Body of pancreas (tissue), 4 donors: ENCODE measurements around the gene NFIC. TPM values are rescaled to one million over a fixed set of nuclear protein-coding genes. Genes with fewer than 3 reads are reported as not detected.

ENCODE experiments used
- ATAC-seq: fragments of 150-250 bp; one replicate; pipeline ENCODE4 v1.9.1; 2016
- DNase-seq, 4 donors: peaks; one replicate each; pipeline ENCODE4 v3.0.0-alpha.2; 2019
- H3K27ac ChIP-seq, 4 donors: fragments of 200-600 bp; sonication (generic); 1 replicate in 3 of 4; 2 replicates in 1 of 4; pipeline versions ENCODE4 v1.5.1 to v1.6.1; 2016 to 2019; ENCODE audit warnings: mild to moderate bottlenecking in 1 of 4, mixed read lengths in 1 of 4, moderate library complexity in 1 of 4
- H3K27me3 ChIP-seq, 2 donors: fragments of 200-600 bp; sonication (generic); one replicate each; pipeline ENCODE4 v1.6.0; 2016; ENCODE audit warnings: mild to moderate bottlenecking in 1 of 2
- H3K36me3 ChIP-seq, 2 donors: fragments of 200-600 bp; sonication (generic); replicated peaks in 1 of 2; 2 replicates each; pipeline ENCODE4 v1.5.1; 2016; ENCODE audit warnings: low read depth in 2 of 2; ENCODE audit not compliant: insufficient read depth in 1 of 2
- H3K4me1 ChIP-seq: fragments of 200-600 bp; sonication (generic); one replicate; pipeline ENCODE4 v1.6.0; 2016
- H3K4me3 ChIP-seq, 2 donors: fragments of 200-600 bp; sonication (generic); 1 replicate in 1 of 2; 2 replicates in 1 of 2; pipeline ENCODE4 v1.5.1; 2016 to 2019
- H3K9me3 ChIP-seq, 3 donors: fragments of 200-600 bp; sonication (generic); 1 replicate in 2 of 3; 2 replicates in 1 of 3; pipeline ENCODE4 v1.5.1; 2016
- POLR2A ChIP-seq, 3 donors: fragments of 450-650 bp; IDR thresholded peaks; one replicate each; pipeline ENCODE4 v1.6.1; 2016; ENCODE audit warnings: antibody characterized with exemption in 3 of 3, mild to moderate bottlenecking in 2 of 3
- WGBS, 2 donors: methylation state at CpG; one replicate each; pipeline ENCODE4 v1.1.5; 2017; 5-methylcytosine and 5-hydroxymethylcytosine counted together
- intact Hi-C: fragments of 100-400 bp; cut with DNase I; formaldehyde crosslinking; loops from one replicate; pipeline ENCODE4 v1.15.1; 2023
- total RNA-seq, 2 donors: library from RNA; depleted of rRNA; stranded (reverse); fragments of >200 nt; gene quantifications; one replicate each; pipeline ENCODE4 v1.1.0, GENCODE V29; 2016
- TF ChIP-seq, protein P1 (sequence below), 7 experiments: fragments of 450-650 bp in 4 of 7; fragments of 200-600 bp in 3 of 7; sonication (generic) in 3 of 7; IDR thresholded peaks; one replicate each; pipeline ENCODE4 v1.5.1; 2016 to 2019; ENCODE audit warnings: antibody characterized with exemption in 7 of 7

NFIC gene
- total RNA-seq, 2 donors from 2014 or later = 178 to 186 TPM

DNA sequence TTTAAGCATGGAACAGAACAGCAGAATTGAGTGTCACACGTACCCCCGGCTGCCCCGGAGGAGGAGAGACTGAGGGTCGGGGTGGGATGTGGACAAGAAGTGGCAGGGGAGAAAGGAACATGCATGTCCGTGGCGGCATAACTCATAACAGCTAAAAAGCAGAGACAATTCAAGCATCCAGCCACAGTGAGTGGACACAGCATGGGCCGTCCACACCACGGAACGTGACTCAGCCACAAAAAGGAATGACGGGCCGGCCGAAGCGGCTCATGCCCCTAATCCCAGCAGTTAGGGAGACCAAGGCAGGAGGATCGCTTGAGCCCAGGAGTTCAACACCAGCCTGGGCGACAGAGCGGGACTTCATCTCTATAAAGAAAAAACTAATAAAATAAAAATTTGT, 126.5 kb downstream of the NFIC start:
- no peak overlapping the region for H3K4me3 ChIP-seq
- H3K4me1 ChIP-seq = no peaks in the 10 kb centered on the region
- ATAC-seq (no peak), DNase-seq (no peak)
- 92 to 93% methylated on average over 16 of the region's 16 CpGs for whole genome bisulfite sequencing, 2 donors
- intact Hi-C loops = no loop called here
- no peak for TF ChIP-seq POLR2A (IDR thresholded peaks at IDR 0.05)
- TF ChIP-seq, protein P1, sequence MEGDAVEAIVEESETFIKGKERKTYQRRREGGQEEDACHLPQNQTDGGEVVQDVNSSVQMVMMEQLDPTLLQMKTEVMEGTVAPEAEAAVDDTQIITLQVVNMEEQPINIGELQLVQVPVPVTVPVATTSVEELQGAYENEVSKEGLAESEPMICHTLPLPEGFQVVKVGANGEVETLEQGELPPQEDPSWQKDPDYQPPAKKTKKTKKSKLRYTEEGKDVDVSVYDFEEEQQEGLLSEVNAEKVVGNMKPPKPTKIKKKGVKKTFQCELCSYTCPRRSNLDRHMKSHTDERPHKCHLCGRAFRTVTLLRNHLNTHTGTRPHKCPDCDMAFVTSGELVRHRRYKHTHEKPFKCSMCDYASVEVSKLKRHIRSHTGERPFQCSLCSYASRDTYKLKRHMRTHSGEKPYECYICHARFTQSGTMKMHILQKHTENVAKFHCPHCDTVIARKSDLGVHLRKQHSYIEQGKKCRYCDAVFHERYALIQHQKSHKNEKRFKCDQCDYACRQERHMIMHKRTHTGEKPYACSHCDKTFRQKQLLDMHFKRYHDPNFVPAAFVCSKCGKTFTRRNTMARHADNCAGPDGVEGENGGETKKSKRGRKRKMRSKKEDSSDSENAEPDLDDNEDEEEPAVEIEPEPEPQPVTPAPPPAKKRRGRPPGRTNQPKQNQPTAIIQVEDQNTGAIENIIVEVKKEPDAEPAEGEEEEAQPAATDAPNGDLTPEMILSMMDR (IDR thresholded peaks at IDR 0.05) = no peak
- no peaks in the 10 kb centered on the region for H3K27me3 ChIP-seq
- H3K27ac ChIP-seq = no peak overlapping the region
- no peaks in the 10 kb centered on the region for H3K9me3 ChIP-seq
- H3K36me3 ChIP-seq = peaks cover 0 to 3% of the 10 kb centered on the region in 2 donors

DNA sequence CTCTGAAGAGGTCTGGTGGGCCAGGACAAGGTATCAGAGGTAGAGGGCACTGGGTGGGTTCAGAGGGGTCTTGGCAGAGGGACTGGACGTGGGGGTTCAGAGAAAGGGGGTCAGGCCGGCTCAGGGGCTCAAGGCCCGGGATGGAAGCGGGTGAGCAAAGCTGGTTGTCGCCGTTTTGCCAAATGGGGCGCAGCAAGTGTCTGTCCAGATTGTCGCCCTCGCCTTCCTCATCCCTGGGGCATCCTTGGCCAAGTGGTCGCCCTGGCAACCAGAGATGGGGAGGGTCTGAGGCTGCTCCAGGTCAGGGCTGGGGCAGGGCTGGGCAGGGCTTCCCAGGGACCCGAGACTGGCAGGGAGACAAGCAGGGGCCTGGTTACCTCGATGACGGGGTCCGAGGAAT, 127.3 kb downstream of the NFIC start:
- no peaks in the 10 kb centered on the region for H3K4me1 ChIP-seq
- no peaks in the 10 kb centered on the region for H3K27me3 ChIP-seq
- DNase-seq (no peak), ATAC-seq (no peak)
- intact Hi-C loops = no loop called here
- TF ChIP-seq, protein P1 (IDR thresholded peaks at IDR 0.05) = no peak
- H3K27ac ChIP-seq = no peak overlapping the region
- 91 to 96% methylated on average over 12 to 14 of the region's 14 CpGs for WGBS, 2 donors
- no peaks in the 10 kb centered on the region for H3K9me3 ChIP-seq
- no peak overlapping the region for H3K4me3 ChIP-seq
- H3K36me3 ChIP-seq = peaks cover 0 to 3% of the 10 kb centered on the region in 2 donors

DNA sequence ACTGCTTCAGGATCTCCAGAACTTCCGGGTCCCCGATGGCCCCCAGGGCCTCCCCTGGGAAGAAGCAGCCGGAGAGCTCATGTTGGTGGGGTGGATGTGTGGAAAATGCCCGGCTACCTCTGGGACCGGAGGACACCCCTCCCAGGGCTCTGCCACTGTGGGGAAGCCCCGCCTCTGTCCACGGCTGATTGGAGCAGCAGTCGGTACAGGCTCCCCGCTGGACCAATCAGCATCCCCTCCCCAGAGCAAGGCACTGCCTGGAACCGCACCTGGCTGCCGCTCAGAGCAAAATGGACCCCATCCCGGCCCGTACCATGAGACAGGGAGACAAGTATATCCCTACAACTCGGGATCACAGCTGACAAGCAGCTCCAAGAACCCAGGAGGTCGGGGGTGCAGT, 127.7 kb downstream of the NFIC start:
- Histone ChIP-seq H3K27me3 (no peaks in the 10 kb centered on the region), H3K27ac (no peak overlapping the region), H3K4me1 (peaks cover 3% of the 10 kb centered on the region), H3K9me3 (no peaks in the 10 kb centered on the region), H3K4me3 (no peak overlapping the region), H3K36me3 (peaks cover 0 to 3% of the 10 kb centered on the region in 2 donors)
- DNase-seq (no peak), ATAC-seq (no peak)
- intact Hi-C loops = no loop called here
- WGBS, 2 donors = 87% methylated on average over 3 to 15 of the region's 15 CpGs
- TF ChIP-seq, protein P1 (IDR thresholded peaks at IDR 0.05) = no peak
- no peak for TF ChIP-seq POLR2A (IDR thresholded peaks at IDR 0.05)

DNA sequence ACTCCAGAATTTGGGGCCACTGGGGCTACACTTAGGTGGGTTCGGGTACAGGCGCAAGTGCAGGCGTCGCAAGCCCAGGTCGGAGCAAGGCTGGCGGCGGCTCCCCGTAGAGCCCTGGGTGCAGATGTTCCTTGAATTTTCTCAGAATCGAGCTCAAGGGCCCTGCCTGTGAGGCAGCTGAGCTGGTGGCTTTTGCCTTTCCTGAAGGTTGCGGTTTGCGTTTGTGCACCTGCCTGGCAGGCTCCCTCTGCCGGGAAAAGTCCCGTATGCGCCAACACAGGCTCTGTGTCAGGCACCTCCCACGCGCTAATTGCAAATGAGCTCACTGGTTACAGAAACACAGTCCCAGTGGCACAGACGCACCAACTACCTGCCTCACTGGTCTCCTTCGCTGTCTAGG, 128.2 kb downstream of the NFIC start:
- no peak overlapping the region for H3K27ac ChIP-seq
- H3K27me3 ChIP-seq = no peaks in the 10 kb centered on the region
- TF ChIP-seq POLR2A (IDR thresholded peaks at IDR 0.05) = no peak
- TF ChIP-seq, protein P1 (IDR thresholded peaks at IDR 0.05) = no peak
- 88 to 89% methylated on average over 10 to 18 of the region's 18 CpGs for WGBS, 2 donors
- peaks cover 0 to 3% of the 10 kb centered on the region in 2 donors for H3K36me3 ChIP-seq
- peaks cover 8% of the 10 kb centered on the region for H3K4me1 ChIP-seq
- ATAC-seq (no peak), DNase-seq (no peak)
- H3K4me3 ChIP-seq = no peak overlapping the region
- H3K9me3 ChIP-seq = no peaks in the 10 kb centered on the region
- intact Hi-C loops = no loop called here

DNA sequence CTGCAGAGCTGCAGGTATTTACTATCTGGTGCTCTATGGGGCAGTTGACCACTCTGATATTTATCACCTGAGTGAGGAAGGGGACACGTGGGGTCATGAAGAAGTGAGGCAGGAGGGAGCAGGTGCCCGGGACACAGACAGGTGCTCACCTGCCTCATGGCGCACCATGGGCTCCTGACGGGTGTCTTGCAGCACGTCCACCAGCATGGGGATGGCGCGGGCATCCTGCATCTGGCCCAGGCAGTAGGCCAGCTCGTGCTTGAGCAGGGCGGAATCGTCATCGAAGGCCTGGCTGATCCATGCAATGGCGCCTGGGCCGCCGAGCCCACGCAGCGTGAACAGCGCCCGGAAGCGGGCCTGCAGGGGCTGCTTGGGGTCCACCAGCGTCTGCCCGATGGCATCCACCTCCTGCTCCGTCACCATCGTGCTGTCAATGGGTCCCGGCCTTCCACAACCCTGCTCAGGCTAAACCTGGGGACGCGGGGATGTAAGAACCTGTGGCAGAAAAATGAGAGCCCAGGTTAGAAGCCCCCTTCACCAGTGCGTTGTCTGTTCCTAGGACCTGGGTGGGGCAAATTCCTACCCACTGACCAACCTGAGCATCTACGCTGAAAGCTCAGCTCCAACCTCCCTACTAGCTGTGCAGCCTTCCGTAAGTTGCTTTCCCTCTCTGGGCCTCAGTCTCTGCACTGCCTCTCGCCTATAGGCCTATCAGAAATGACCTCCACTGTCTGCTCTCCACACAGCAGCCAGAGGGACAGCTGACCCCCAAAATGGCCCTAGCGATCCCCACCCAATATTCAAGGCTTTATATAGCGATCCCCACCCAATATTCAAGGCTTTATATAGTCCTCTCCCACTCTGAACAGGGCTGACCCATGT, 130.2 kb downstream of the NFIC start:
- intact Hi-C loops = no loop called here
- Histone ChIP-seq H3K27ac (no peak overlapping the region), H3K4me1 (peaks cover 17% of the 10 kb centered on the region), H3K36me3 (peaks cover 0 to 3% of the 10 kb centered on the region in 2 donors), H3K27me3 (no peaks in the 10 kb centered on the region), H3K4me3 (no peak overlapping the region), H3K9me3 (no peaks in the 10 kb centered on the region)
- no peak for TF ChIP-seq POLR2A (IDR thresholded peaks at IDR 0.05)
- TF ChIP-seq, protein P1 (IDR thresholded peaks at IDR 0.05) = no peak
- ATAC-seq (no peak), DNase-seq (no peak)
- 88 to 97% methylated on average over 8 to 24 of the region's 32 CpGs for WGBS, 2 donors
